Fibroblast of skin of scalp (primary cell): ENCODE measurements around the gene ANKIB1. TPM values are rescaled to one million over a fixed set of nuclear protein-coding genes. Genes with fewer than 3 reads are reported as not detected.

Experiments used
- DNase-seq: peaks from one replicate; pipeline ENCODE4 v3.0.0-alpha.2; 2013
- polyA plus RNA-seq, 2 experiments: library from polyadenylated mRNA; unstranded; fragments of 120-200 nt; gene quantifications; one replicate each; pipeline ENCODE4 v1.2.1, GENCODE V29; 2013; ENCODE audit not compliant: insufficient read length in 2 of 2

Gene ANKIB1, protein sequence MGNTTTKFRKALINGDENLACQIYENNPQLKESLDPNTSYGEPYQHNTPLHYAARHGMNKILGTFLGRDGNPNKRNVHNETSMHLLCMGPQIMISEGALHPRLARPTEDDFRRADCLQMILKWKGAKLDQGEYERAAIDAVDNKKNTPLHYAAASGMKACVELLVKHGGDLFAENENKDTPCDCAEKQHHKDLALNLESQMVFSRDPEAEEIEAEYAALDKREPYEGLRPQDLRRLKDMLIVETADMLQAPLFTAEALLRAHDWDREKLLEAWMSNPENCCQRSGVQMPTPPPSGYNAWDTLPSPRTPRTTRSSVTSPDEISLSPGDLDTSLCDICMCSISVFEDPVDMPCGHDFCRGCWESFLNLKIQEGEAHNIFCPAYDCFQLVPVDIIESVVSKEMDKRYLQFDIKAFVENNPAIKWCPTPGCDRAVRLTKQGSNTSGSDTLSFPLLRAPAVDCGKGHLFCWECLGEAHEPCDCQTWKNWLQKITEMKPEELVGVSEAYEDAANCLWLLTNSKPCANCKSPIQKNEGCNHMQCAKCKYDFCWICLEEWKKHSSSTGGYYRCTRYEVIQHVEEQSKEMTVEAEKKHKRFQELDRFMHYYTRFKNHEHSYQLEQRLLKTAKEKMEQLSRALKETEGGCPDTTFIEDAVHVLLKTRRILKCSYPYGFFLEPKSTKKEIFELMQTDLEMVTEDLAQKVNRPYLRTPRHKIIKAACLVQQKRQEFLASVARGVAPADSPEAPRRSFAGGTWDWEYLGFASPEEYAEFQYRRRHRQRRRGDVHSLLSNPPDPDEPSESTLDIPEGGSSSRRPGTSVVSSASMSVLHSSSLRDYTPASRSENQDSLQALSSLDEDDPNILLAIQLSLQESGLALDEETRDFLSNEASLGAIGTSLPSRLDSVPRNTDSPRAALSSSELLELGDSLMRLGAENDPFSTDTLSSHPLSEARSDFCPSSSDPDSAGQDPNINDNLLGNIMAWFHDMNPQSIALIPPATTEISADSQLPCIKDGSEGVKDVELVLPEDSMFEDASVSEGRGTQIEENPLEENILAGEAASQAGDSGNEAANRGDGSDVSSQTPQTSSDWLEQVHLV
- polyA plus RNA-seq (2013, experiment 1 of 2; ENCODE audit: insufficient read length): 34.3 TPM
- polyA plus RNA-seq (2013, experiment 2 of 2; ENCODE audit: insufficient read length): 39.0 TPM

- DNase-seq: peak; percentile 84
Measured at GRCh38 chr7:92245487-92246359, at the start of gene ANKIB1, which contains the start of gene KRIT1. Gene ANKIB1 (plus strand): TSS chr7:92245974. CDS start chr7:92294979, 49,005 bp downstream. Gene KRIT1 (minus strand): TSS chr7:92245914. CDS start chr7:92242135, 3,779 bp downstream.

GRCh38 chr7:92200791-92201190 lies 45.0 kb upstream of the ANKIB1 start:
- no peak for DNase-seq

DNA sequence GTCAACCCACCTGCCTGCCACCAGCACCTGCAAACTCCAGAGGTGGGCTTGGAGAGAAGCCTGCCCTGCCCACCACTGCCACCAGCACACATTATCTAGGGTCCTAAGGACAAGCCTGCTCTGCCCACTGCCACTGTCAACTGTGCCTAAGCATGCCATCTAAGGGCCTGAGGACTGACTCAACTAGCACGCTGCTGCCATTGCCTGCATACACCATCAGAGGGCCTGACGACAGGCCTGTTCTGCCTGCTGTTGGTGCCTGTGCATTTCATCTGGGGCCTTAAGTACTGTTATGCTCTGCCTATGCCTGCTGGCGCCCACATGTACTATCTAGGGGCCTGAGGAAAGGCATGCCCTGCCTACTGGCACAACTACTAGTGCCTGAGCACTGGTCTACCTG lies 39.8 kb upstream of the ANKIB1 start:
- no peak for DNase-seq

- no peak for DNase-seq
Measured at GRCh38 chr7:92206672-92207071, 39.1 kb upstream of the ANKIB1 start.

DNA sequence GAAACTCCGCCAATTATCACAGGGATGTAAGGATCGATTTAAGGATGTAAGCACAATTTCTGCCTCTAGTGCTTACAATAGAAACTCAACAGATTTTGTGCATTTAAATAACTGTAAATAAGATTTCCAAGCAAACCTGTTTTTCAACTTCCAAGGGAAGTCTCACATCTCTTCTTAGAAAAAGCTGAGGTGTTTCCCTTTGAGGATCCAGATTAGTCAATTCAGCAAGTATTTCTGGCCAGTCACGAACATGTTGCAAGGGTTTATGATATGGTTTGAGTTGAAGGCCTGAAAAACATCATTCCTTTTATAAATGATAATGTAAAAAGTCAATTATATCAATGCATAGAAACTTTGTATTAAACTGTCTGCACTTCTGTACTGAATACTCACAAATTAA lies 24.0 kb upstream of the ANKIB1 start:
- DNase-seq: no peak

GRCh38 chr7:92226981-92227380 lies 18.8 kb upstream of the ANKIB1 start:
- no peak for DNase-seq

DNA sequence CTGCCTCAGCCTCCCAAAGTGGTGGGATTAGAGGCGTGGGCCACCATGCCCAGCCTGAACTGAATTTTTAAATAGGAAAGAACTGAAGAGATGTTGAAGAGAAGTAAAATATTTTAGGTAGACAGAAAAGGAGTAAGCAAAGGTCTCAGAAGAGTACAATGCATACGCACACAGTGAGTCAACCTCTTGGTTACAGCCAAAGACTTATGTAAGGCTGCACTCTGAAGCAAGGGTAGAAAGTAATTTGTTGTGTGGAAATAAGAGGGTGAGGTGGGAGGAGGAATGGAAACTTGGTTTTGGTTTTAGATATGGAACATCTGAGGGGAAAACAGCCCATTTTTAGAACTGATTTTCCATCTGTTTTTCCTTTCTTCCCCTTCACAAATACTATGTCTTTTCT lies 17.7 kb upstream of the ANKIB1 start:
- DNase-seq: no peak

DNA sequence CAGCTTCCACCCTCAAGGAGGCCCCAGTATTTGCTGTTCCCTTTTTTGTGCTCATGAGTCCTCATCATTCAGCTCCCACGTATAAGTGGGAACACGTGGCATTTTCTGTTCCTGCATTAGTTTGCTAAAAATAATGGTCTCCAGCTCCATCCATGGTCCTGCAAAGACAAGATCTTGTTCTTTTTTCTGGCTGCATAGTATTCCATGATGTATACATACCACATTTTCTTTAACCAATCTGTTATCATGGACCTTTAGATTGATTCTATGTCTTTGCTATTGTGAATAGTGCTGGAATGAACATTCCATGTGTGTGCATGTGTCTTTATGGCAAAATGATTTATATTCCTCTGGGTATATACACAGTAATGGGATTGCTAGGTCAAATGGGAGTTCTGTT lies 17.0 kb upstream of the ANKIB1 start:
- no peak for DNase-seq

DNA sequence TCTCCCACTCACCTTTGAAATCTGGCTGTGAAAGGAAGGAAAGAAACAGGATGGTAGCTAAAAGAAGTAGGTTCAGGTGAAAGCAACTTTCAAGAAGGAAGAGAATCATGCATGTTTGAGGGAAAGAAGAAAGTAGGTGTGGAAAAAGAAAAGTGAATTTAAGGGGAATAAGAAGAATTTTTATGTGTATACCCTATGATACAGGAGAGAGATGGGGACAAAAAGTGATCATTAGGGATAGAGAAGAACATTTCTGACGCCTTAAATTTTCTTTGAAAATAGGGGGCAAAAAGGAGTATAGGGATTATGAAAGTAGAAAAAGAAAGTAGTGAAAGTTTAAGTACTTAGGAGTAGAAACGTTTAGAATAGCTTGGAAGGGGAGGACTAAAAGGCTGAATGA lies 15.2 kb upstream of the ANKIB1 start:
- no peak for DNase-seq

DNA sequence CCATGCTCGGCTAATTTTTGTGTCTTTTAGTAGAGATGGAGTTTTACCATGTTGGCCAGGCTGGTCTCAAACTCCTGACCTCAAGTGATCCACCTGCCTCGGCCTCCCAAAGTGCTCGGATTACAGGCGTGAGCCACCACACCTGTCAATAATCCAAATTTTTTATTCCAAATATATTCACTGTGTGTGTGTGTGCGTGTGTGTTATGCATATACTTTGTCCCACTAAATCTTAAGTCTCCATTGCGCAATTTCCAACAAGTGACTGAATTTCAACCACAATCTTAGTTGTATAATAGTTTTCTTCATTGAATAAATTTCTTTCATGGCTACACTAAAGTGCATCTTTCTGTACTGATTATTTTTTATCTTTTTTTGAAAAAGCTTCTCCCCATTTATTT lies 2.8 kb upstream of the ANKIB1 start:
- no peak for DNase-seq

- DNase-seq: peak; percentile 16
Measured at GRCh38 chr7:92244808-92245486, 827 bp upstream of the ANKIB1 start.

DNA sequence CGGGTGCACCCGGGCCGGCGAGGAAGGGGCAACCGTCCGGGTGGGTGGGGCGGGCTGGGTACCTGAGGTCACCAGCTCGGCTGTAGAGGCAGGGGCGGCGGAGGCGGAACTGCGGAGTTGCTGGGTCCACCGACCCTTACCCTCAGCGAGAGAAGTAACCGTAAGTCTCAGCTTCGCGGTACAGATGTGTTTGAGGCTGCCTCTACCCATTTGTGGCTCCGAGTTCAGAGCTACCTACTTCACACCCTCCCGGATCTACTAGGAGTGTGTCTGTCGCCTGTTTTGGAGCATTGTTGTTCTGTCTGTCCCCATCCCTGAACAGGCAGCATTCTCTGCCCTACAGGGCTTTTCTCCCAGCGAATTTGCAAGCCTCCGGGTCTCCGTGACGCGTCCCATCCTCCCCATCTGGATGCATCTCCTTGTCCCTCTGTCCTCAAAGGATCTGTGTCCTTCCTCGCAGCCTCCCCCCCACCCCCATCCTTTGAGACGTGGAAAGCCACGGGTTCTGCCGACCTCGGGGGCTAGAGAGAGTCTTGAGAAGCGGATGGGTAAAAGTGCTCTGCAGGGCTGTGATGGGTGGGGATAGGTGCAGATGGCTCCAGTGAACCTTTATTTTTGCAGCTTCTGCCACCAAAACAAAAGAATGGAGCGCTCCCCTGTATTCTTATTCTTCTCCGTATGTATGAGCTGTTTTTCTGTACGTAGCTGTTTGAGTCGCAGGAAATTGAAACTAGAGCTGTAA lies 757 bp downstream of the ANKIB1 start:
- DNase-seq: no peak

- no peak for DNase-seq
Measured at GRCh38 chr7:92250603-92251002, 4.8 kb downstream of the ANKIB1 start.

DNA sequence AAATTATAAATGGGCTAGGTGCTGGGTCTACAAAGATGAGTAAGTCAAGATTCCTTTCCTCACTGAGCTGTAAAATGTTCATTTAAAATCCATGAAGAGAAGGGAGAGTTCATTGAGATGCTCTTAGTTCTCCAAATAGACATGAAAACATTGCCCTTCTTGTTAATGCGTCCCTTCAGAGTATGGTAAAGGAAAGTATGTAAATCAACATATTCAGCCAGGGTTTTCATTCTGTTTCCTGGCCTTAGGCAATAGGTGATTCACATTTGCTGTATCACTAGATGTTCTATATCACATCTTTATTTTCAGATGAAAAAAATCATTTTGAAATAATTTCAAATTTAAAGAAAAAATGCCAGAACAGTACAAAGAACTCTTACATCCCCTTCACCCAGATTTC lies 5.4 kb downstream of the ANKIB1 start:
- DNase-seq: no peak

- no peak for DNase-seq
Measured at GRCh38 chr7:92253251-92253650, 7.5 kb downstream of the ANKIB1 start.

GRCh38 chr7:92254800-92255199 lies 9.0 kb downstream of the ANKIB1 start:
- peak; percentile 59 for DNase-seq

DNA sequence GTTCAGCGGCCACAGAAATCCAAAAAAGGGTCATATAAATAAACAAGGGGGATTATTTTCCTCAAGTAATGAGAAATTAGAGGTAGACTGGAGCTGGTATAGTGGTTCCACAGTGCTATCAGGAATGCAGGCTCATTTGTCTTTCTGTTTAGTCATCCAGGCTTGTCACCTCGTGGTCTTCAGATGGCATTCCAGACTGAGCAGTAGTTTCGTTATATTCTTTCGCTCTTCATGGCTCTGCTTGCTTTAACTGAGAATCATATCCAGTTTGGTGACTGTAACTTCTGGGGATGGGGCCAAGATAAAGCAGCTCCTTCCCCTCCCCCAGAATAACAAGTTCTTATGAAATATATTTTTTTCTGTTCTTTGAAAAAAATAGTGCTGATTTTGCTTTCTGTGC lies 9.5 kb downstream of the ANKIB1 start:
- DNase-seq: peak; percentile 95

GRCh38 chr7:92259062-92259461 lies 13.3 kb downstream of the ANKIB1 start:
- no peak for DNase-seq

DNA sequence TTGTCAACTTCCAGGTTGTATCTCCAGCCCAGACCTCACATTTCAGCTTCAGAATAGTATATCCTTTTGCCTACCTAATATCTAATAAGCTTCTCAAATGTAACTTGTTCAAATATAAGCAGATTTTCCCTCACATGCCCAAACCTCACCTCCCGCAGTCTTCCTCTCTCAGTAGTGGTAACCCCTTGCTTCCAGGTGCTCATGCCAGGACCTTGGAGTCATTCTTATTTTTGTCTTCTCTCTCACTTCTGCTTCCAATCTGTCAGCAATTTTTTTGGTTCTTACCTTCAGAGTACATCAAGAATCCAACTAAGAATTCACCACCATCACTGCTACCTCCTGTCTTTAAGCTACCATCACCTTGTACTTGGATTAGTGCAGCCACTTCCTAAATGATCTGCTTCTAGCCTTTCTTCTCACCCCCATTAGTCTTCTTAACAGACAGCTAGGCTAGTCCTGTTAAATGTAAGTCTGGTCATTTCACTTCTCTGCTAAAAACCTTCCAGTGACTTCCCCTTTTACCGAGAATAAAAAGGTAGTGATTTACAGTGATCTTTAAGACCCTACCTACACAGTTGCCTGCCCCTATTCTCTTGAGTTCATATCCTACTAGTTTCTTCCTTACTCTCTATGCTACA lies 14.0 kb downstream of the ANKIB1 start:
- no peak for DNase-seq

DNA sequence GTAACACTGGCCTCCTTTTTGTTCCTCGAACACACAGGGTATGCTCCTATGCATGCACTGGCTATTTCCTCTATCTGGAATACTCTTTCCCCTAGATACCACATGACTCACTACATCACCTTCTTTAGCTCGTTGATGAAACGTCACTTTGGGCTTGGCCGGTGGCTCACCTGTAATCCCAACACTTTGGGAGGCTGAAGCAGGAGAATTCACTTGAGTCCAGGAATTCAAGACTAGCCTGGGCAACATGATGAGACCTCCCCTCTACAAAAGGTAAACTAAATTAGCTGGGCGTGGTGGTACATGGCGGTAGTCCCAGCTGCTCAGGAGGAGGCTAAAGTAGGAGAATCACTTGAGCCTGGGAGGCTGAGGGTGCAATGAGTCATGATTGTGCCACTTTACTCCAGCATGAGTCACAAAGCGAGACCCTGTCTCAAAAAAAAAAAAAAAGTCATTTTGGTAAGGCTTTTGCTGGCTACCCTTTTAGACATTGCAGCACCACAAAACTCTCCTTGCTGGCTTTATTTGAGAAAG lies 14.5 kb downstream of the ANKIB1 start:
- no peak for DNase-seq
